SH-SY5Y (cell line): Measurements from ENCODE around the gene TGM3.

Experiments used
- GATA2 ChIP-seq: IDR thresholded peaks from 2 replicates; pipeline ENCODE4 v1.6.1; 2011; ENCODE audit warnings: mild to moderate bottlenecking, low read depth, low read length
- GATA3 ChIP-seq: IDR thresholded peaks from 2 replicates; pipeline ENCODE4 v1.6.1; 2011; ENCODE audit warnings: low read depth, mild to moderate bottlenecking, low read length, moderate library complexity

- no peak for TF ChIP-seq GATA3
- no peak for TF ChIP-seq GATA2
Measured at GRCh38 chr20:2320813-2321658, 25.2 kb downstream of the TGM3 start.
